ENCODE results near the gene KIF1B. TPM values are rescaled to one million over a fixed set of nuclear protein-coding genes. Genes with fewer than 3 reads are reported as not detected.

The KIF1B gene
- total and polyA plus RNA-seq, 9 of the 15 experiments (the other 6 are each of a cell fraction or from before 2014, with no cell fraction given) = 2.8 to 19.8 (median 11.9) TPM

DNA sequence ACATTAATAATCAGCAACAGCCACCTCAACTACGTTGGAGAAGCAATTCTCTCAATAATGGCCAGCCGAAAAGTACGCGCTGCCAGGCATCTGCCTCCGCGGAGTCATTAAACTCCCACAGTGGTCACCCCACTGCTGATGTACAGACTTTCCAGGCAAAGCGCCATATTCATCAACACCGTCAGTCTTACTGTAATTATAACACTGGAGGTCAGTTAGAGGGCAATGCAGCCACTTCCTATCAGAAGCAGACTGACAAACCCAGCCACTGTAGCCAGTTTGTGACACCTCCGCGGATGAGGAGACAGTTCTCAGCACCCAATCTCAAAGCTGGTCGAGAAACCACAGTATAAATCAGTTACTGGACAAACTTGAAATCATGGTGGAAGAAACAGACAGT, 93.9 kb downstream of the KIF1B start:
- Histone ChIP-seq H3K4me1 (replicated peaks in 1 of 2; ENCODE audit: control insufficient read depth in 2 of 2, insufficient read depth in 2 of 2, low read length in 2 of 2) (no peaks in the 10 kb centered on the region), H3K9ac (ENCODE audit: insufficient read depth in 1 of 2, low read depth in 2 of 2, low read length in 2 of 2) (no peak overlapping the region), H4K20me1 (replicated peaks; ENCODE audit: control insufficient read depth, insufficient read depth, low read length) (no peaks in the 10 kb centered on the region), H2AFZ (ENCODE audit: low read depth, low read length) (no peak overlapping the region), H3K27ac (ENCODE audit: extremely low read depth, low read depth, low read length) (no peak overlapping the region), H3K36me3 (ENCODE audit: control insufficient read depth, insufficient read depth, low read length) (peaks cover 12% of the 10 kb centered on the region; the same call in 1 of the 3 replicates), H3K4me3 (no peak overlapping the region), H3K9me1 (ENCODE audit: control insufficient read depth, insufficient read depth, low read length) (no peaks in the 10 kb centered on the region), H3K9me3 (replicated peaks; ENCODE audit: control insufficient read depth, insufficient read depth, low read depth, low read length) (no peaks in the 10 kb centered on the region), H3K27me3 (ENCODE audit: control insufficient read depth in 2 of 2, insufficient read depth in 2 of 2, low read length in 2 of 2) (no peaks in the 10 kb centered on the region), H3K4me2 (ENCODE audit: insufficient read depth, low read length) (no peak overlapping the region), H3K79me2 (ENCODE audit: control insufficient read depth, insufficient read depth, low read length) (no peaks in the 10 kb centered on the region)
- no TSS peak for BruUV-seq (replicated peaks)
- CTCF ChIA-PET (ENCODE audit: low intra/inter-chr PET ratio) = no interaction called here
- FAIRE-seq = no peak
- intact Hi-C loops (cut with micrococcal nuclease) (no loop called here), in situ Hi-C loops (cut with MboI) (no loop called here)
- POLR2A ChIA-PET = interaction anchor here (1.2 kb wide), 1 partner anchor 19 kb away, joined by 3 read pairs; no protein-coding TSS in a partner anchor
- ATAC-seq = no peak; the same call in 2 of the 3 replicates
- WGBS (ENCODE audit: insufficient coverage, low coverage, missing lambda C conversion rate) = 61% methylated on average over 11 of the region's 11 CpGs
- DNase-seq (ENCODE audit: extremely low read depth in 1 of 4, low spot score in 3 of 4) = peak in 2 of 4 experiments; percentile 15 to 24
- TF ChIP-seq ZNF239 (CRISPR knock-in tag; IDR thresholded peaks at IDR 0.05) = no peak
- TF ChIP-seq SLC30A9 (CRISPR knock-in tag; IDR thresholded peaks at IDR 0.05) = no peak
- no peak for TF ChIP-seq ZNF589 (CRISPR knock-in tag; IDR thresholded peaks at IDR 0.05; ENCODE audit: low read depth)
- TF ChIP-seq NEUROD1 (IDR thresholded peaks at IDR 0.05; ENCODE audit: borderline replicate concordance, low read depth, low read length, partially characterized antibody) = no peak
- TF ChIP-seq ZNF354B (CRISPR knock-in tag; IDR thresholded peaks at IDR 0.05) = no peak
- no peak for TF ChIP-seq CGGBP1 (CRISPR knock-in tag; IDR thresholded peaks at IDR 0.05)
- no peak for TF ChIP-seq GTF2A2 (tag; IDR thresholded peaks at IDR 0.05)
- no peak for TF ChIP-seq YY1 (IDR thresholded peaks at IDR 0.05; ENCODE audit: borderline replicate concordance in 1 of 3, control insufficient read depth in 1 of 3, extremely low read depth in 1 of 3, insufficient read depth in 3 of 3, insufficient read length in 1 of 3, insufficient replicate concordance in 2 of 3, low read depth in 1 of 3, low read length in 2 of 3)
- TF ChIP-seq NR3C1 (CRISPR knock-in tag; IDR thresholded peaks at IDR 0.05) = no peak
- no peak for TF ChIP-seq THRAP3 (IDR thresholded peaks at IDR 0.05; ENCODE audit: borderline replicate concordance)
- no peak for TF ChIP-seq TSC22D4 (tag; IDR thresholded peaks at IDR 0.05)
- TF ChIP-seq, protein P1, sequence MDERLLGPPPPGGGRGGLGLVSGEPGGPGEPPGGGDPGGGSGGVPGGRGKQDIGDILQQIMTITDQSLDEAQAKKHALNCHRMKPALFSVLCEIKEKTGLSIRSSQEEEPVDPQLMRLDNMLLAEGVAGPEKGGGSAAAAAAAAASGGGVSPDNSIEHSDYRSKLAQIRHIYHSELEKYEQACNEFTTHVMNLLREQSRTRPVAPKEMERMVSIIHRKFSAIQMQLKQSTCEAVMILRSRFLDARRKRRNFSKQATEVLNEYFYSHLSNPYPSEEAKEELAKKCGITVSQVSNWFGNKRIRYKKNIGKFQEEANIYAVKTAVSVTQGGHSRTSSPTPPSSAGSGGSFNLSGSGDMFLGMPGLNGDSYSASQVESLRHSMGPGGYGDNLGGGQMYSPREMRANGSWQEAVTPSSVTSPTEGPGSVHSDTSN (CRISPR knock-in tag; IDR thresholded peaks at IDR 0.05; ENCODE audit: low read depth) = no peak
- TF ChIP-seq, protein P1 (tag; conservative IDR thresholded peaks at IDR 0.05; ENCODE audit: low read depth) = 0 out of 2 replicates have a peak, but pooled peaks have one; percentile 17
- no peak for TF ChIP-seq DPF2 (IDR thresholded peaks at IDR 0.05)
- TF ChIP-seq ZNF609 (CRISPR knock-in tag; IDR thresholded peaks at IDR 0.05; ENCODE audit: borderline replicate concordance) = no peak
- no peak for TF ChIP-seq ZNF24 (IDR thresholded peaks at IDR 0.05)
